SK-N-SH (cell line): ENCODE data around the gene ARID1A. TPM values are rescaled to one million over a fixed set of nuclear protein-coding genes. Genes with fewer than 3 reads are reported as not detected.
A peak's percentile ranks its signal among the peaks of the same experiment; 100 is the strongest.
"Not testable (repeated sequence)": the region's sequence is repeated elsewhere in the genome, so short reads cannot be mapped to it uniquely, and the experiment has no call there.

Experiments
- CTCF ChIA-PET: fragments of 300-600, 350-600 bp; formaldehyde crosslinking; extraction: SDS; loops from one replicate; lab custom pipeline; 2021; lab: Yijun Ruan, JAX
- POLR2A ChIA-PET: fragments of 350-600 bp; sonication (Branson Sonifier 250); formaldehyde crosslinking; extraction: SDS; loops from one replicate; lab custom pipeline; 2020; ENCODE audit warnings: antibody characterized with exemption, inconsistent platforms; lab: Yijun Ruan, JAX
- DNase-seq: peaks from one replicate; pipeline ENCODE4 v3.0.0; 2012
- H2AFZ ChIP-seq: fragments of 200-600 bp; sonication (generic); 2 replicates; pipeline ENCODE4 v1.8.1; 2016; ENCODE audit warnings: antibody characterized with exemption, mild to moderate bottlenecking, low read depth
- H3F3A ChIP-seq: fragments of 200-600 bp; sonication (generic); replicated peaks from 2 replicates; pipeline ENCODE3; 2016; ENCODE audit warnings: antibody characterized with exemption, mild to moderate bottlenecking; ENCODE audit not compliant: insufficient read depth
- H3K27ac ChIP-seq, 2 experiments: fragments of 200-500 bp in 1 of 2; fragments of 200-600 bp in 1 of 2; sonication (Bioruptor generic) in 1 of 2; sonication (generic), shearing (Covaris generic) in 1 of 2; 2 replicates each; pipeline versions ENCODE4 v1.5.1 to v1.6.1; 2014 to 2016; ENCODE audit warnings: low read depth in 2 of 2, inconsistent platforms in 1 of 2, low read length in 1 of 2, mild to moderate bottlenecking in 1 of 2, mixed read lengths in 1 of 2
- H3K27me3 ChIP-seq: fragments of 200-600 bp; sonication (generic), shearing (Covaris generic); 2 replicates; pipeline ENCODE4 v1.6.1; 2016; ENCODE audit warnings: mixed run types; ENCODE audit not compliant: insufficient read depth
- H3K36me3 ChIP-seq, 2 experiments: fragments of 200-500 bp in 1 of 2; fragments of 200-600 bp in 1 of 2; sonication (Bioruptor generic) in 1 of 2; sonication (generic) in 1 of 2; replicated peaks in 1 of 2; 2 replicates each; pipeline versions ENCODE3 to v1.5.1; 2014 to 2016; ENCODE audit warnings: low read length in 1 of 2, mild to moderate bottlenecking in 1 of 2; ENCODE audit not compliant: insufficient read depth in 2 of 2, control insufficient read depth in 1 of 2
- H3K4me1 ChIP-seq, 2 experiments: fragments of 200-500 bp in 1 of 2; fragments of 200-600 bp in 1 of 2; sonication (Bioruptor generic) in 1 of 2; sonication (generic), shearing (Covaris generic) in 1 of 2; 2 replicates each; pipeline versions ENCODE4 v1.5.1 to v1.6.1; 2014 to 2016; ENCODE audit warnings: low read depth in 1 of 2, low read length in 1 of 2, mixed run types in 1 of 2; ENCODE audit not compliant: insufficient read depth in 2 of 2, control insufficient read depth in 1 of 2
- H3K4me2 ChIP-seq: fragments of 200-600 bp; sonication (generic), shearing (Covaris generic); 2 replicates; pipeline ENCODE4 v1.6.1; 2017; ENCODE audit warnings: mixed run types
- H3K4me3 ChIP-seq, 2 experiments: fragments of 200-500 bp in 1 of 2; fragments of 200-600 bp in 1 of 2; sonication (Bioruptor generic) in 1 of 2; sonication (generic), shearing (Covaris generic) in 1 of 2; 2 replicates each; pipeline versions ENCODE4 v1.5.1 to v1.8.1; 2014 to 2016; ENCODE audit warnings: low read depth in 2 of 2, inconsistent platforms in 1 of 2, low read length in 1 of 2, mild to moderate bottlenecking in 1 of 2, mixed read lengths in 1 of 2, moderate library complexity in 1 of 2
- H3K79me2 ChIP-seq: fragments of 200-600 bp; sonication (generic); 2 replicates; pipeline ENCODE4 v1.8.1; 2017; ENCODE audit warnings: mild to moderate bottlenecking; ENCODE audit not compliant: insufficient read depth
- H3K9ac ChIP-seq: fragments of 200-600 bp; sonication (generic); 2 replicates; pipeline ENCODE4 v1.6.1; 2017; ENCODE audit warnings: mixed run types
- H3K9me2 ChIP-seq: fragments of 200-600 bp; sonication (generic); 2 replicates; pipeline ENCODE4 v1.6.1; 2017; ENCODE audit warnings: mixed run types
- H3K9me3 ChIP-seq: fragments of 200-600 bp; sonication (generic); 2 replicates; pipeline ENCODE4 v1.6.1; 2017; ENCODE audit warnings: mixed run types, mild to moderate bottlenecking, moderate library complexity
- H4K20me1 ChIP-seq: fragments of 200-600 bp; sonication (generic); 2 replicates; pipeline ENCODE4 v1.6.1; 2017; ENCODE audit warnings: mild to moderate bottlenecking, mixed run types; ENCODE audit not compliant: insufficient read depth
- EP300 ChIP-seq, 2 experiments: IDR thresholded peaks; 2 replicates each; pipeline versions ENCODE4 v1.4.0 to v1.6.1; 2012; ENCODE audit warnings: borderline replicate concordance in 1 of 2, low read depth in 1 of 2, low read length in 1 of 2
- EZH2phosphoT487 ChIP-seq: fragments of 200-600 bp; sonication (generic); IDR thresholded peaks from 2 replicates; pipeline ENCODE4 v1.6.1; 2017; ENCODE audit warnings: low read depth, mixed run types, mild to moderate bottlenecking, antibody characterized with exemption, moderate library complexity, borderline replicate concordance
- FOSL2 ChIP-seq: IDR thresholded peaks from 2 replicates; pipeline ENCODE4 v1.4.0; 2012; ENCODE audit warnings: low read depth, mild to moderate bottlenecking, moderate library complexity, borderline replicate concordance
- JUND ChIP-seq: IDR thresholded peaks from 2 replicates; pipeline ENCODE4 v1.4.0; 2012
- NFIC ChIP-seq: IDR thresholded peaks from 2 replicates; pipeline ENCODE4 v1.4.0; 2012; ENCODE audit warnings: borderline replicate concordance
- NRF1 ChIP-seq: IDR thresholded peaks from 2 replicates; pipeline ENCODE4 v1.6.1; 2012; ENCODE audit warnings: low read depth, mild to moderate bottlenecking, low read length
- POLR2AphosphoS5 ChIP-seq: IDR thresholded peaks from 2 replicates; pipeline ENCODE4 v1.6.1; 2012; ENCODE audit warnings: low read depth, low read length
- RFX5 ChIP-seq: IDR thresholded peaks from 2 replicates; pipeline ENCODE4 v1.6.1; 2012; ENCODE audit warnings: mild to moderate bottlenecking, improper control_type of control experiment, low read length
- SIN3A ChIP-seq: IDR thresholded peaks from 2 replicates; pipeline ENCODE4 v1.6.1; 2012; ENCODE audit warnings: low read depth, mild to moderate bottlenecking, low read length, moderate library complexity, borderline replicate concordance
- TAF1 ChIP-seq: IDR thresholded peaks from 2 replicates; pipeline ENCODE4 v1.6.1; 2012; ENCODE audit warnings: low read depth, mild to moderate bottlenecking, low read length, moderate library complexity, borderline replicate concordance
- TCF12 ChIP-seq: IDR thresholded peaks from 2 replicates; pipeline ENCODE4 v1.4.0; 2012
- TEAD4 ChIP-seq: IDR thresholded peaks from 2 replicates; pipeline ENCODE4 v1.4.0; 2012; ENCODE audit warnings: mild to moderate bottlenecking, borderline replicate concordance; ENCODE audit not compliant: insufficient read depth
- YY1 ChIP-seq: IDR thresholded peaks from 2 replicates; pipeline ENCODE4 v1.4.0; 2012; ENCODE audit warnings: low read depth, mild to moderate bottlenecking
- WGBS: methylation state at CpG from one replicate; pipeline ENCODE4 v1.1.6; 2017; ENCODE audit warnings: low lambda C conversion rate; 5-methylcytosine and 5-hydroxymethylcytosine counted together
- polyA plus RNA-seq, 3 experiments: library from polyadenylated mRNA; depleted of rRNA; stranded (reverse); fragments of >200 nt; gene quantifications; 2 replicates each; pipeline ENCODE4 v1.2.3, GENCODE V29; 2012
- TF ChIP-seq, protein P1 (sequence below): fragments of 150-350 bp; IDR thresholded peaks from 2 replicates; pipeline ENCODE4 v1.6.1; 2016; ENCODE audit warnings: mild to moderate bottlenecking, low read depth, low read length
- TF ChIP-seq, protein P2 (sequence below): IDR thresholded peaks from 2 replicates; pipeline ENCODE4 v1.4.0; 2012; ENCODE audit warnings: low read depth
- TF ChIP-seq, protein P3 (sequence below): IDR thresholded peaks from 2 replicates; pipeline ENCODE4; 2012

ARID1A gene
- polyA plus RNA-seq, 1 of the 3 experiments (the other 2 are of a cell fraction) = 26.5 TPM

DNA sequence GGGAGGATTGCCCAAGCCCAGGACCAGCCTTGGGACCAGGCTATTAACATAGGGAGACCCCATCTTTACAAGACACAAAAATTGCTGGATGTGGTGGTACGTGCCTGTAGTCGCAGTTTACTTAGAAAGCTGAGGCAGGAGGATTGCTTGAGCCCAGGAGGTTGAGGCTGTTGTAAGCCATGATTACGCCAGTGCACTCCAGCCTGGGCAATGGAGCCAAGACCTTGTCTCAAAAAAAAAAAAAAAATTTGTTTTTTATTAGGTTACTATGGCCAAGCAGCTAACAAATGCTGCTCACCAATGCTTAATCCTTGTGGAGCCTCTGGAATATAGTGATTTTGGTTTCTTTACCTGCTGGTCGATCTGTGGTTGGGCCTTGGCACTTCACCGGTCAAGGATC, 8.8 kb downstream of the ARID1A start:
- Histone ChIP-seq H3K4me1 (peaks cover 29 to 67% of the 10 kb centered on the region in 2 experiments; a peak in 3 of 4 replicates), H3K4me2 (peak overlapping the region; percentile 46)

DNA sequence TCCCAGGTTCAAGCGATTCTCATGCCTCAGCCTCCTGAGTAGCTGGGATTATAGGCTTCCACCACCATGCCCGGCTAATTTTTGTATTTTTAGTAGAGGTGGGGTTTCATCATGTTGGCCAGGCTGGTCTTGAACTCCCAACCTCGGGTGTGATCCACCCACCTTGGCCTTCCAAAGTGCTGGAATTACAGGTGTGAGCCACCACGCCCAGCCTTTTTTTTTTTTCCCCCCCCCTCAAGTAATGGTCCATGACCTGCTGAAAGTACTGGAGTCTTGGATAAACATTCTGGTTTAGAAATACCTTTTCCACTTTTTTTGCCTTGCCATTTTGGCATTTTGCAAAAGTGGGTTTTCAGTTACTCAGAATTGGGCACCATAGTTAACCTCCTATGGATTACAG, 9.4 kb downstream of the ARID1A start:
- not testable (repeated sequence) for H3K4me3 ChIP-seq
- POLR2A ChIA-PET = interaction anchor here (0.6 kb wide), 1 partner anchor 83 kb away, joined by 3 read pairs; the partner anchor contains the start of gene PIGV
- 81% methylated on average over 4 of the region's 4 CpGs for WGBS

More for the DNA sequence above, 8.8 kb downstream of the ARID1A start:
- H3K9ac ChIP-seq = no peak overlapping the region
- peak overlapping the region in 1 of 2 experiments; percentile 81; a peak in 2 of 4 replicates for H3K27ac ChIP-seq
- H3F3A ChIP-seq = peaks cover 40% of the 10 kb centered on the region
- no peaks in the 10 kb centered on the region for H3K9me2 ChIP-seq
- 98% methylated on average over 5 of the region's 5 CpGs for WGBS
- peaks cover 100% of the 10 kb centered on the region for H4K20me1 ChIP-seq
- H3K36me3 ChIP-seq = peaks cover 11 to 14% of the 10 kb centered on the region in 2 experiments
- H2AFZ ChIP-seq = no peak overlapping the region
- TF ChIP-seq, protein P1, sequence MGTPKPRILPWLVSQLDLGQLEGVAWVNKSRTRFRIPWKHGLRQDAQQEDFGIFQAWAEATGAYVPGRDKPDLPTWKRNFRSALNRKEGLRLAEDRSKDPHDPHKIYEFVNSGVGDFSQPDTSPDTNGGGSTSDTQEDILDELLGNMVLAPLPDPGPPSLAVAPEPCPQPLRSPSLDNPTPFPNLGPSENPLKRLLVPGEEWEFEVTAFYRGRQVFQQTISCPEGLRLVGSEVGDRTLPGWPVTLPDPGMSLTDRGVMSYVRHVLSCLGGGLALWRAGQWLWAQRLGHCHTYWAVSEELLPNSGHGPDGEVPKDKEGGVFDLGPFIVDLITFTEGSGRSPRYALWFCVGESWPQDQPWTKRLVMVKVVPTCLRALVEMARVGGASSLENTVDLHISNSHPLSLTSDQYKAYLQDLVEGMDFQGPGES = no peak
- TF ChIP-seq FOSL2 = no peak
- no peak for TF ChIP-seq JUND
- TF ChIP-seq EZH2phosphoT487 = no peak
- TF ChIP-seq, protein P2, sequence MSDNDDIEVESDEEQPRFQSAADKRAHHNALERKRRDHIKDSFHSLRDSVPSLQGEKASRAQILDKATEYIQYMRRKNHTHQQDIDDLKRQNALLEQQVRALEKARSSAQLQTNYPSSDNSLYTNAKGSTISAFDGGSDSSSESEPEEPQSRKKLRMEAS = no peak
- no peaks in the 10 kb centered on the region for H3K9me3 ChIP-seq
- CTCF ChIA-PET = interaction anchor here (0.6 to 1.6 kb wide), 5 partner anchors 10 to 91 kb away, joined by 3 to 4 read pairs (median 3); no protein-coding TSS in a partner anchor
- peaks cover 97% of the 10 kb centered on the region for H3K79me2 ChIP-seq
- no peak overlapping the region for H3K4me3 ChIP-seq
- no peaks in the 10 kb centered on the region for H3K27me3 ChIP-seq
- no peak for DNase-seq
- POLR2A ChIA-PET = no interaction called here

DNA sequence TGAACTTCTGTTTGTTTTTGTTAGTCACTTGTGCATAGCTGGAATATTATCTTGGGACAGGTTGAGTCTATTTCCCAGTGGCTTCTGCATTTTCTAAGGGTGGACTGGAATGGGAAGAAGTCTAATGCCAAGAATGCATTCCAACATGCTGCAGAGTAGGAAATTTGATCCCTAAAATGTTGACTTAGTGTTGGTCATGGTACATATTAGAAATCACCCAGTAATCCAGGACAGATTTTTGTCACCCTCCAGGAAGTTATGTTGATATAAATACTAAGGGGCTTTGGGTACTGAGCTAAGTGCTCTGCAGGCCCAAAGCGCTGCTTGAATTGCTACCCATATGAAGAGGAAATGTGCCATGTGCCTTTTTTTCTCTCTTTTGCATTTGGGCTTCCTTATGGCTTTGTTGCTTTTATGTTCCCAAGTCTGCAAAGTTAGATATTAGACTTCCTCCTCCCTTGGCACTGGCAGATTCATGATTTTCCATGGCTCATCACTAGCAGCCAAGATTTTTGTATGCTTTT, 10.0 kb downstream of the ARID1A start:
- H3K4me1 ChIP-seq = peaks cover 19 to 58% of the 10 kb centered on the region in 2 experiments; a peak in 3 of 4 replicates
- H3K36me3 ChIP-seq = peaks cover 6 to 14% of the 10 kb centered on the region in 2 experiments
- 0 out of 4 replicates have a peak overlapping the region, but pooled peaks of 1 of the 2 experiments have one; percentile 6 for H3K4me3 ChIP-seq
- H3F3A ChIP-seq = peaks cover 40% of the 10 kb centered on the region
- no peaks in the 10 kb centered on the region for H3K9me2 ChIP-seq
- H3K27ac ChIP-seq = peak overlapping the region; percentile 43 to 81; a peak in 3 of 4 replicates
- peaks cover 97% of the 10 kb centered on the region for H3K79me2 ChIP-seq
- WGBS = 63% methylated on average over 1 of the region's 1 CpG
- ChIA-PET CTCF (interaction anchor here (0.9 to 1.5 kb wide), 2 partner anchors 83 to 103 kb away, joined by 3 to 7 read pairs; no protein-coding TSS in a partner anchor), POLR2A (interaction anchor here (0.8 kb wide), 1 partner anchor 8 kb away, joined by 3 read pairs; no protein-coding TSS in a partner anchor)
- H2AFZ ChIP-seq = no peak overlapping the region
- no peak for DNase-seq
- no peaks in the 10 kb centered on the region for H3K9me3 ChIP-seq
- peak overlapping the region; percentile 46 for H3K4me2 ChIP-seq
- peaks cover 100% of the 10 kb centered on the region for H4K20me1 ChIP-seq
- peak overlapping the region; percentile 18; the same call in 1 of the 2 replicates for H3K9ac ChIP-seq
- no peaks in the 10 kb centered on the region for H3K27me3 ChIP-seq
- TF ChIP-seq NFIC (peak; percentile 92), TAF1 (no peak), SIN3A (no peak), TEAD4 (peak; percentile 81; the same call in 1 of the 2 replicates), EP300 (IDR thresholded peaks at IDR 0.05; ENCODE audit: borderline replicate concordance in 1 of 2, low read depth in 1 of 2, low read length in 1 of 2) (peak in 1 of 2 experiments; percentile 33; a peak in 1 of 4 replicates), EZH2phosphoT487 (no peak), YY1 (no peak), RFX5 (no peak), NRF1 (no peak), POLR2AphosphoS5 (peak; percentile 45; the same call in 1 of the 2 replicates), TCF12 (peak; percentile 83)
- TF ChIP-seq, protein P3, sequence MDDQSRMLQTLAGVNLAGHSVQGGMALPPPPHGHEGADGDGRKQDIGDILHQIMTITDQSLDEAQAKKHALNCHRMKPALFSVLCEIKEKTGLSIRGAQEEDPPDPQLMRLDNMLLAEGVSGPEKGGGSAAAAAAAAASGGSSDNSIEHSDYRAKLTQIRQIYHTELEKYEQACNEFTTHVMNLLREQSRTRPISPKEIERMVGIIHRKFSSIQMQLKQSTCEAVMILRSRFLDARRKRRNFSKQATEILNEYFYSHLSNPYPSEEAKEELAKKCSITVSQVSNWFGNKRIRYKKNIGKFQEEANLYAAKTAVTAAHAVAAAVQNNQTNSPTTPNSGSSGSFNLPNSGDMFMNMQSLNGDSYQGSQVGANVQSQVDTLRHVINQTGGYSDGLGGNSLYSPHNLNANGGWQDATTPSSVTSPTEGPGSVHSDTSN = peak; percentile 53; the same call in 1 of the 2 replicates

More for the DNA sequence above, 9.4 kb downstream of the ARID1A start:
- H3K4me2 ChIP-seq = peak overlapping the region; percentile 46
- not testable (repeated sequence) for H3K9me3 ChIP-seq, H3K9me2 ChIP-seq, H3K9ac ChIP-seq, H3K27me3 ChIP-seq, DNase-seq, H2AFZ ChIP-seq
- H3F3A ChIP-seq = peaks cover 40% of the 10 kb centered on the region
- H3K79me2 ChIP-seq = peaks cover 97% of the 10 kb centered on the region
- peaks cover 100% of the 10 kb centered on the region for H4K20me1 ChIP-seq
- peaks cover 11 to 12% of the 10 kb centered on the region in 2 experiments for H3K36me3 ChIP-seq
- CTCF ChIA-PET = interaction anchor here (0.6 to 1.6 kb wide), 7 partner anchors 10 to 103 kb away, joined by 3 to 7 read pairs (median 3); no protein-coding TSS in a partner anchor
- peak overlapping the region in 1 of 2 experiments; percentile 81; a peak in 3 of 4 replicates for H3K27ac ChIP-seq
- H3K4me1 ChIP-seq = peaks cover 24 to 63% of the 10 kb centered on the region in 2 experiments; a peak in 3 of 4 replicates
